RWPE1 (cell line): ENCODE results near the gene TMEM81.

Source experiments
- CTCF ChIA-PET: fragments of 350-600 bp; sonication (Branson Sonifier 250); formaldehyde crosslinking; extraction: SDS; loops from one replicate; lab custom pipeline; 2021; lab: Yijun Ruan, JAX
- POLR2A ChIA-PET: fragments of 400-600 bp; formaldehyde crosslinking; extraction: SDS; loops from one replicate; lab custom pipeline; 2020; ENCODE audit warnings: antibody characterized with exemption; ENCODE audit not compliant: low non-redundant PET; lab: Yijun Ruan, JAX
- DNase-seq: peaks from one replicate; pipeline ENCODE4 v3.0.0; 2012; ENCODE audit warnings: low spot score
- H3K27ac ChIP-seq: fragments of 450-650 bp; 2 replicates; pipeline ENCODE4 v1.5.1; 2017
- TF ChIP-seq, protein P1 (sequence below): fragments of 450-650 bp; conservative IDR thresholded peaks from 2 replicates; pipeline ENCODE4 v1.5.1; 2017; ENCODE audit warnings: low read depth, mild to moderate bottlenecking

The TMEM81 gene

DNA sequence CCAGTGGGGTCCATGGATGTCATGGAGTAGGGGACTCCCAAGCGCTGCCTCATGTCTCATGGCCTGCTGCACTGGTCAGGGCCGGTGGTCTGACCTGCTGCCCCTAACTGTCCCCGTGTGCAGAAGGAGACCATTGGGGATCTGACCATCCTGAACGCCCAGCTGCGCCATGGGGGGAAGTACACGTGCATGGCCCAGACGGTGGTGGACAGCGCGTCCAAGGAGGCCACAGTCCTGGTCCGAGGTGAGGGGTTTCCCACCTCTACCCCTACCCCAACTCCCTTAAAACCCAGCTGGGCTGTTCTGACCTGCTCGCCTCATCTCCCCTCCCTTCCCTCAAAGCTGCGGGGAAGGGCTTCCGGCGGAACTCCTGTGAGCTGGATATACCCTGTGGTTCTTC lies 18.6 kb downstream of the TMEM81 start:
- no peak overlapping the region for H3K27ac ChIP-seq
- ChIA-PET CTCF (interaction anchor here (0.6 to 1.8 kb wide), 7 partner anchors 9 to 210 kb away, joined by 3 to 7 read pairs (median 6); no protein-coding TSS in a partner anchor), POLR2A (interaction anchor here (0.9 kb wide), 1 partner anchor 76 kb away, joined by 3 read pairs; no protein-coding TSS in a partner anchor)
- DNase-seq: no peak
- TF ChIP-seq, protein P1, sequence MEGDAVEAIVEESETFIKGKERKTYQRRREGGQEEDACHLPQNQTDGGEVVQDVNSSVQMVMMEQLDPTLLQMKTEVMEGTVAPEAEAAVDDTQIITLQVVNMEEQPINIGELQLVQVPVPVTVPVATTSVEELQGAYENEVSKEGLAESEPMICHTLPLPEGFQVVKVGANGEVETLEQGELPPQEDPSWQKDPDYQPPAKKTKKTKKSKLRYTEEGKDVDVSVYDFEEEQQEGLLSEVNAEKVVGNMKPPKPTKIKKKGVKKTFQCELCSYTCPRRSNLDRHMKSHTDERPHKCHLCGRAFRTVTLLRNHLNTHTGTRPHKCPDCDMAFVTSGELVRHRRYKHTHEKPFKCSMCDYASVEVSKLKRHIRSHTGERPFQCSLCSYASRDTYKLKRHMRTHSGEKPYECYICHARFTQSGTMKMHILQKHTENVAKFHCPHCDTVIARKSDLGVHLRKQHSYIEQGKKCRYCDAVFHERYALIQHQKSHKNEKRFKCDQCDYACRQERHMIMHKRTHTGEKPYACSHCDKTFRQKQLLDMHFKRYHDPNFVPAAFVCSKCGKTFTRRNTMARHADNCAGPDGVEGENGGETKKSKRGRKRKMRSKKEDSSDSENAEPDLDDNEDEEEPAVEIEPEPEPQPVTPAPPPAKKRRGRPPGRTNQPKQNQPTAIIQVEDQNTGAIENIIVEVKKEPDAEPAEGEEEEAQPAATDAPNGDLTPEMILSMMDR: no peak

DNA sequence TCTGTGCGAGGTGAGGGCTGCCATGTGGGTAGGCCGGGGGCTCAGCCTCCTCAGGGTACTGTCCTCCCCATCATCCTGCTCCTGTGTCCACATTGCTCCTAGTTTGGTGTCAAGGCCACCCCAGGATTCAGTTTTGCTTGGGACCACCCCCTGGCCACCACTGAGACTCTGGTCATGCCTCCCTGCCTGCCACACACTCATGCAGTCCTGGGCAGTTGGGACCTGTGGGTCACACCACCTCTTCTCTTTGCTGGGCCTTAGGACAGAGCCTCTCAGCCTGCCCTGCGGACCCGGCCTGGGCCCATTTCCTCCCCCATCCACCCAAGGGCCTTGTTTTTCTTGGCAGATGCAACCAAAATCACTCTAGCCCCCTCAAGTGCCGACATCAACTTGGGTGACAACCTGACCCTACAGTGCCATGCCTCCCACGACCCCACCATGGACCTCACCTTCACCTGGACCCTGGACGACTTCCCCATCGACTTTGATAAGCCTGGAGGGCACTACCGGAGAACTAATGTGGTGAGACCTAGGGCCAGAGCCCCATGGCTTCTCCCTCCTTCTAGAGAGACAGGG lies 19.4 kb downstream of the TMEM81 start:
- DNase-seq: no peak
- ChIA-PET CTCF (no interaction called here), POLR2A (no interaction called here)
- H3K27ac ChIP-seq: no peak overlapping the region
- TF ChIP-seq, protein P1: no peak

DNA sequence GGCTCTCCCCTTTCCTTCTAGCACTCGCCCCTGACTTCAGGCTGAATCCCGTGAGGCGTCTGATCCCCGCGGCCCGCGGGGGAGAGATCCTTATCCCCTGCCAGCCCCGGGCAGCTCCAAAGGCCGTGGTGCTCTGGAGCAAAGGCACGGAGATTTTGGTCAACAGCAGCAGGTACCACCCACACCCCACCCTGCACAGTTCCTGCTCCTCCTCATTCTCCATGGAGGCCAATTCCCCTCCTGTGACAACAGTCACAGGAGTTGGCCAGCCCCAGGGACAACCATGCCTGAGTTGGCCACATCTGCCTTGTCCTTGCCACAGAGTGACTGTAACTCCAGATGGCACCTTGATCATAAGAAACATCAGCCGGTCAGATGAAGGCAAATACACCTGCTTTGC lies 20.0 kb downstream of the TMEM81 start:
- CTCF ChIA-PET: interaction anchor here (2.0 to 4.3 kb wide), 5 partner anchors 10 to 257 kb away, joined by 15 to 162 read pairs (median 58); no protein-coding TSS in a partner anchor
- no peak for DNase-seq
- H3K27ac ChIP-seq: no peak overlapping the region
- POLR2A ChIA-PET: no interaction called here
- TF ChIP-seq, protein P1: no peak

DNA sequence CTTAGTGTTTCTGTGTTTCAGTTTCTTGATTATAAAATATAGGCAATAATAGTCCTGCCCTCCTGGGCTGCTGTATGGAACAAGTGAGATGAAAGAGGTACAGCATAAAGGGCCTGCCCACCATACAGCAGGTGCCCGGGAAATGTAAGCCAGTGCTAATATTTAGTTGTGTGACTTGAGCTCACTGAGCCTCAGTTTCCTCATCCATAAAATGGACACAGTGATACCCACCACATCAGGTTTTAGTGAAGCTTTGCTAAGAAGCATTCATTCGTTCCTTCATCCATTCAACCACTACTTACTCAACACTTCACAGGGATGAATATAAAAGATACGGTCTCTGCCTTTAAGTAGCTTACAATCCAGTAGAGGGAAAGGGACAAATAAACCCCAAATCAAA lies 21.4 kb downstream of the TMEM81 start:
- ChIA-PET POLR2A (interaction anchor here (0.6 kb wide), 1 partner anchor 1455 kb away, joined by 3 read pairs; no protein-coding TSS in a partner anchor), CTCF (interaction anchor here (0.6 to 4.3 kb wide), 10 partner anchors 11 to 277 kb away, joined by 3 to 162 read pairs (median 17); no protein-coding TSS in a partner anchor)
- no peak overlapping the region for H3K27ac ChIP-seq
- no peak for DNase-seq
- TF ChIP-seq, protein P1: no peak

- TF ChIP-seq, protein P1: no peak
- CTCF ChIA-PET: interaction anchor here (0.6 to 4.3 kb wide), 19 partner anchors 10 to 868 kb away, joined by 3 to 162 read pairs (median 11); partner anchors contain the start of gene CNTN2
- no peak for DNase-seq
- POLR2A ChIA-PET: no interaction called here
- no peak overlapping the region for H3K27ac ChIP-seq
These were observed 21.9 kb downstream of the TMEM81 start for GRCh38 chr1:205062319-205062718.

DNA sequence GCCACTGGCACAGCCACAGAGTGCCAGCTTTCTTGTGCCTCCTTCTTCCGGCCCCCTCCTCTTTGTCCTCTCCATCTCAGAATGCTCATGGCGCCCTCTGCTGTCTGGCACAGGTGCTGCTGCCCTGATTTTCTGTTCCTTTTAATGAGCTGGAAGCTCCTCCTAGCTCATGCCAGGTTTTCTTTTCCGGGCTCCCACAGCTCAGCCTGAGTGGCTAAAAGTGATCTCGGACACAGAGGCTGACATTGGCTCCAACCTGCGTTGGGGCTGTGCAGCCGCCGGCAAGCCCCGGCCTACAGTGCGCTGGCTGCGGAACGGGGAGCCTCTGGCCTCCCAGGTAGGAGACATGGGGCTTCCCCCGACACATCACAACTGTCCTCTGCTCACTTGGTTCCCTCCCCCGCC lies 22.6 kb downstream of the TMEM81 start:
- POLR2A ChIA-PET: no interaction called here
- DNase-seq: peak; percentile 81
- H3K27ac ChIP-seq: no peak overlapping the region
- CTCF ChIA-PET: interaction anchor here (0.5 to 4.3 kb wide), 54 partner anchors 8 to 1287 kb away, joined by 3 to 162 read pairs (median 4); partner anchors contain the start of genes CNTN2, RBBP5 and TMEM81
- TF ChIP-seq, protein P1: peak; percentile 89
